Ishikawa (cell line): ENCODE measurements around the gene CYP2E1.

ENCODE experiments used
- CEBPB ChIP-seq: IDR thresholded peaks from 2 replicates; pipeline ENCODE4 v1.6.1; 2012
- CREB1 ChIP-seq: IDR thresholded peaks from 2 replicates; pipeline ENCODE4 v1.6.1; 2012; ENCODE audit warnings: low read depth
- EGR1 ChIP-seq: IDR thresholded peaks from 2 replicates; pipeline ENCODE4 v1.6.1; 2012
- EP300 ChIP-seq: IDR thresholded peaks from 2 replicates; pipeline ENCODE4 v1.6.1; 2012; ENCODE audit warnings: borderline replicate concordance
- FOXM1 ChIP-seq: IDR thresholded peaks from 2 replicates; pipeline ENCODE4 v1.6.1; 2012; ENCODE audit warnings: low read depth, borderline replicate concordance
- NFIC ChIP-seq: IDR thresholded peaks from 2 replicates; pipeline ENCODE4 v1.6.1; 2012
- RAD21 ChIP-seq: IDR thresholded peaks from 2 replicates; pipeline ENCODE4 v1.6.1; 2012; ENCODE audit warnings: low read depth
- TAF1 ChIP-seq: IDR thresholded peaks from 2 replicates; pipeline ENCODE4 v1.6.1; 2012; ENCODE audit warnings: low read depth, mild to moderate bottlenecking
- TCF12 ChIP-seq: IDR thresholded peaks from 2 replicates; pipeline ENCODE4 v1.6.1; 2012; ENCODE audit warnings: low read depth
- TEAD4 ChIP-seq: IDR thresholded peaks from 2 replicates; pipeline ENCODE4 v1.6.1; 2012
- YY1 ChIP-seq: IDR thresholded peaks from 2 replicates; pipeline ENCODE4 v1.6.1; 2012; ENCODE audit warnings: low read depth
- ZBTB7A ChIP-seq: IDR thresholded peaks from 2 replicates; pipeline ENCODE4 v1.6.1; 2012; ENCODE audit warnings: low read depth
- TF ChIP-seq, protein P1 (sequence below): IDR thresholded peaks from 2 replicates; pipeline ENCODE4 v1.6.1; 2012
- TF ChIP-seq, protein P2 (sequence below): IDR thresholded peaks from 2 replicates; pipeline ENCODE4 v1.6.1; 2012
- TF ChIP-seq, protein P3 (sequence below): IDR thresholded peaks from 2 replicates; pipeline ENCODE4 v1.6.1; 2012; ENCODE audit warnings: low read depth, mild to moderate bottlenecking

CYP2E1 gene

DNA sequence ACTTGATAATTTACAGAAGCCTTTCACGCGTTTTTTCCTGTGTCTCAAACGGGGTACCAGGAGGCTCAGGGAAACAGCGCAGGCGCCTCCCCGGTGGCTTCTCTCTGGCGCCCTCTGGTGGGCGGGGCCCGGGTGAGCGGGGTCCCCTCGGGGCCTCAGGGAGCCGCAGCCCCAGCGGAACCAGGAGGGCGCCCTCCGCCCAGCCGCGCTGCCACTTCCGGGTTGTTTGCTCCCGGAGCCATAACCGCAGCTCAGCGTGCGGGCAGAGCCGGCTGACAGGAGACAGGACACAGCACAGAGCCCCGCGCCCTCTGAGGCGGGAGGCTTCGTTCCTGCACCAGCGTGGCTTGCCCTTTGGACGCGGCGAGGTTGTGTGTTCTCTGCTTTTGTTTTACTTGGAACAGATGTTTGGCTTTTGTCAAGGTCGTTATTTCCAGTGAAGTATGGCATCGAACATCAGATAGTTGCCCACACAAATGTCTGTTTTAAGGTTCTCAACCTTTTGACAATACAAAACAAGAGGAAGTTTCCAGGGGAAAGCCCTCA, 6.9 kb upstream of the CYP2E1 start:
- no peak for TF ChIP-seq NFIC
- TF ChIP-seq YY1, result peak; percentile 51; the same call in 1 of the 2 replicates
- no peak for TF ChIP-seq TAF1
- TF ChIP-seq RAD21, result peak; percentile 50
- TF ChIP-seq, protein P1, sequence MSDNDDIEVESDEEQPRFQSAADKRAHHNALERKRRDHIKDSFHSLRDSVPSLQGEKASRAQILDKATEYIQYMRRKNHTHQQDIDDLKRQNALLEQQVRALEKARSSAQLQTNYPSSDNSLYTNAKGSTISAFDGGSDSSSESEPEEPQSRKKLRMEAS, result peak; percentile 76
- TF ChIP-seq EP300, result no peak
- 0 out of 2 replicates have a peak, but pooled peaks have one; percentile 48 for TF ChIP-seq ZBTB7A

DNA sequence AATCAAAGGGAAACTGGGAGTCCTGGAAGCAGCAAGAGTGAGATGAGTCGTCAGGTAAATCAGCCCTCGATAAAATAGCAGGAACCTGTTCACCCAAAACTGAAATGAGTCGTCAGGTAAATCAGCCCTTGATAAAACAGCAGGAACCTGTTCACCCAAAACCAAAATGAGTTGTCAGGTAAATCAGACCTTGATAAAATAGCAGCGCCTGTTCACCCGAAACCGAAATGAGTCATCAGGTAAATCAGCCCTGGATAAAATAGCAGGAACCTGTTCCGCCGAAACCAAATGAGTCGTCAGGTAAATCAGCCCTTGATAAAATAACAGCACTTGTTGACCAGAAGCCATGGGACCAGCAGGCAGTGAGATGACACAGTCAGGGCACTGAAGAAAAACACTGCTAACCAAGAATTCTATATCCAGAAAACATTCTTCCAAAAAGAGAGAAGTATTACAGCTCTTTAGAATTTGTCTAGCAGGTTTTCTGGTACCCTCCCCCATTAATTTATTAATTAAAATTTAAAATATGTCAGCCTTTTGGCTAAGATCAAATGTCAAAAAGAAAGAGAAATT, 3.4 kb upstream of the CYP2E1 start:
- TF ChIP-seq, protein P1, result no peak
- TF ChIP-seq TAF1 (no peak), YY1 (no peak), RAD21 (no peak), CREB1 (no peak), ZBTB7A (no peak), EGR1 (no peak), CEBPB (no peak), TCF12 (no peak), EP300 (no peak), FOXM1 (no peak), TEAD4 (no peak), NFIC (no peak)
- TF ChIP-seq, protein P2, sequence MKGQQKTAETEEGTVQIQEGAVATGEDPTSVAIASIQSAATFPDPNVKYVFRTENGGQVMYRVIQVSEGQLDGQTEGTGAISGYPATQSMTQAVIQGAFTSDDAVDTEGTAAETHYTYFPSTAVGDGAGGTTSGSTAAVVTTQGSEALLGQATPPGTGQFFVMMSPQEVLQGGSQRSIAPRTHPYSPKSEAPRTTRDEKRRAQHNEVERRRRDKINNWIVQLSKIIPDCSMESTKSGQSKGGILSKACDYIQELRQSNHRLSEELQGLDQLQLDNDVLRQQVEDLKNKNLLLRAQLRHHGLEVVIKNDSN, result no peak
- TF ChIP-seq, protein P3, sequence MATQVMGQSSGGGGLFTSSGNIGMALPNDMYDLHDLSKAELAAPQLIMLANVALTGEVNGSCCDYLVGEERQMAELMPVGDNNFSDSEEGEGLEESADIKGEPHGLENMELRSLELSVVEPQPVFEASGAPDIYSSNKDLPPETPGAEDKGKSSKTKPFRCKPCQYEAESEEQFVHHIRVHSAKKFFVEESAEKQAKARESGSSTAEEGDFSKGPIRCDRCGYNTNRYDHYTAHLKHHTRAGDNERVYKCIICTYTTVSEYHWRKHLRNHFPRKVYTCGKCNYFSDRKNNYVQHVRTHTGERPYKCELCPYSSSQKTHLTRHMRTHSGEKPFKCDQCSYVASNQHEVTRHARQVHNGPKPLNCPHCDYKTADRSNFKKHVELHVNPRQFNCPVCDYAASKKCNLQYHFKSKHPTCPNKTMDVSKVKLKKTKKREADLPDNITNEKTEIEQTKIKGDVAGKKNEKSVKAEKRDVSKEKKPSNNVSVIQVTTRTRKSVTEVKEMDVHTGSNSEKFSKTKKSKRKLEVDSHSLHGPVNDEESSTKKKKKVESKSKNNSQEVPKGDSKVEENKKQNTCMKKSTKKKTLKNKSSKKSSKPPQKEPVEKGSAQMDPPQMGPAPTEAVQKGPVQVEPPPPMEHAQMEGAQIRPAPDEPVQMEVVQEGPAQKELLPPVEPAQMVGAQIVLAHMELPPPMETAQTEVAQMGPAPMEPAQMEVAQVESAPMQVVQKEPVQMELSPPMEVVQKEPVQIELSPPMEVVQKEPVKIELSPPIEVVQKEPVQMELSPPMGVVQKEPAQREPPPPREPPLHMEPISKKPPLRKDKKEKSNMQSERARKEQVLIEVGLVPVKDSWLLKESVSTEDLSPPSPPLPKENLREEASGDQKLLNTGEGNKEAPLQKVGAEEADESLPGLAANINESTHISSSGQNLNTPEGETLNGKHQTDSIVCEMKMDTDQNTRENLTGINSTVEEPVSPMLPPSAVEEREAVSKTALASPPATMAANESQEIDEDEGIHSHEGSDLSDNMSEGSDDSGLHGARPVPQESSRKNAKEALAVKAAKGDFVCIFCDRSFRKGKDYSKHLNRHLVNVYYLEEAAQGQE, result no peak

DNA sequence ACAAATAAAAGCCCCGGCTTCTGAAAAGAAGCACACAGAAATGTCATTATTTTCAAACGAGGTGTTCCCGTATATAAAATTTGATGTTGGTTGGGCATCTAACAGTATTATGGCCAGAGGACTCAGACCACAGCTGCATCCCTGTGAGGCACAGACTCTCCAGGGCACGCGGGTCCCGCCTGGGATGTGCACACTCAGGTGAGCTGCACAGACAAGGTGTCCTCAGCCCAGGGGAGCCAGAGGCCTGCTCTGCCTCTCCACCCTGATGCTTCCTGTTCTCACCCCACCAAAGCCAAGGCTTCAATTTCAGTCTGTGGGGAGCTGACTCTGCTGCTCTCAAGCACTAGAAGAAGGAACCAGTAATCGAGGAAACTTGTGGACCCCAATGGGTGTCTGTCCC, 1.7 kb upstream of the CYP2E1 start:
- TF ChIP-seq, protein P2, result no peak
- TF ChIP-seq EP300 (no peak), TCF12 (no peak), EGR1 (no peak), CREB1 (no peak), RAD21 (no peak), TAF1 (no peak), CEBPB (no peak), ZBTB7A (no peak), FOXM1 (no peak), YY1 (no peak), NFIC (no peak), TEAD4 (no peak)
- TF ChIP-seq, protein P1, result no peak
- TF ChIP-seq, protein P3, result no peak

DNA sequence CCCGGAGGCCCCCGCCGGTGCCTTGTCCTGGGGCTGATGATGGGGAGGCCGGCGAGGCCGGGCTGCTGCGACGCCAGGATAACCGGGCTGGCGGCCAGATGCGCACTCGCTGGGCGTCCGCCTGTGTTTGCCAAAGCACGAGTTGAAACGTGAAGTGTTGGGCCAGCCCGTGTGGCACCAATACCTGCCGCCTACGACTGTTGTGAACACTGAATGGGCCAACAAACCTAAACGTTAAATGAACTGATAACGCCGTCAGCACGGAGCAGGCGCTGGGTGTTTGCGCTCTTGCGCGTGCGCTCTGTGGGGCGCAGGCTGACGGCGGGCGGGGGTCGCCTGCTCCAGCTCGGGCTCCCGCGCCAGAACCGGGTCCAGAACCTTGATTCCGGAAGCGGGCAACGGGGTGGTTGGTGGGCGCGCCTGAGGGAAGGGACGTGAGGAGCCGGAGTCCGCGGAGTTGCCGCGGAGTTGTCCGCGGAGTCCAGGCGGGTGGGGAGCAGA, 658 bp downstream of the CYP2E1 start:
- TF ChIP-seq, protein P2, result no peak
- no peak for TF ChIP-seq FOXM1
- TF ChIP-seq CEBPB, result no peak
- TF ChIP-seq TAF1, result no peak
- no peak for TF ChIP-seq ZBTB7A
- no peak for TF ChIP-seq CREB1
- TF ChIP-seq EGR1, result no peak
- TF ChIP-seq NFIC, result no peak
- TF ChIP-seq, protein P3, result no peak
- no peak for TF ChIP-seq YY1
- TF ChIP-seq RAD21, result no peak
- TF ChIP-seq, protein P1, result no peak
- TF ChIP-seq EP300, result no peak
- TF ChIP-seq TEAD4, result no peak
